H4 (cell line): ENCODE results near the gene TAPBP. TPM values are rescaled to one million over a fixed set of nuclear protein-coding genes. Genes with fewer than 3 reads are reported as not detected.
"Not testable (repeated sequence)": the region's sequence is repeated elsewhere in the genome, so short reads cannot be mapped to it uniquely, and the experiment has no call there.

ENCODE experiments used
- DNase-seq: peaks from one replicate; pipeline ENCODE4 v3.0.0-alpha.2; 2015; ENCODE audit warnings: low spot score
- total RNA-seq: library from RNA; depleted of rRNA; stranded (reverse); fragments of >200 nt; shearing (Covaris generic); gene quantifications from 2 replicates; pipeline ENCODE4 v1.2.3, GENCODE V29; 2014; rRNA removed

Gene TAPBP
- total RNA-seq: 56.5 and 69.8 TPM in 2 replicates

DNA sequence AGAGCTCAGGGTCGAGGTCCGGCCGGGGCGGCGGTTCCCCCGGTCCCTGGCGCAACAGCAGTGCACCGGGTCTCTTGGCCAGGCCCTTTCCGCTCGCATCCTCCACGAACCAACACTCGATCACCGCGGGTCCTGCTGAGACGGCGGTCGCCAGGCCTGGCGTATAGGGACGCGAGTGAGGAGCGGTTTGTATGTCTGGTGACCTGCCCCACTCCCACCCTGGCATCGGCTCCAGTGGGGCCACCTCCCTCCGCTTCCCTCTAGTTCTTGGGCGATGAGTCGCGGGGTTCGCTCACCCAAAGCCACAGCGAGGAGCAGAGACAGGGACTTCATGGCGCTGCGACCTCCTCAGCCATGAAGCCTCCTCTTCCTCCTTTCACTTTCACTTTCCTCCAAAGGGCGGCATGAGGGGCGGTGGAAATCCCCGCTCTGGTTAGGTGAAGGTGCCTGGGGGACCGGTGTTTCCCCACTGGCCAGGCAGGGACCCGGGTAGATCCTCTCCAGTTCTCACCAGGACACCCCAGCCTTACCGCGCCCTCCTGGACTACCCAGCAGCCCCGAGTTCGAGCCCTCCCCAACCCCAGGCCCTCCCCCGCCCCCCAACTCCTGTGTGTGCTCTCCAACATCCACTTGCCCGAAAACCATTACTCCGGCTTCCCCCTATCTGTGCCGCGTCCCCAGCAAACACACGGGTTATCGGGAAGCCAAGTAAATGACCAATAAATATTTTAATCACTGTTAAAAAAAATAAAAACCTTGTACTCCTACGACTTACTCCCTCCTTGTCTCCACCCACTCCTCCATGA, at the start of gene TAPBP:
TAPBP (minus strand) TSS at position 370 of the 806 bp plus-strand sequence; CDS start at position 333, 37 bp downstream.
- DNase-seq: peak; percentile 59

DNA sequence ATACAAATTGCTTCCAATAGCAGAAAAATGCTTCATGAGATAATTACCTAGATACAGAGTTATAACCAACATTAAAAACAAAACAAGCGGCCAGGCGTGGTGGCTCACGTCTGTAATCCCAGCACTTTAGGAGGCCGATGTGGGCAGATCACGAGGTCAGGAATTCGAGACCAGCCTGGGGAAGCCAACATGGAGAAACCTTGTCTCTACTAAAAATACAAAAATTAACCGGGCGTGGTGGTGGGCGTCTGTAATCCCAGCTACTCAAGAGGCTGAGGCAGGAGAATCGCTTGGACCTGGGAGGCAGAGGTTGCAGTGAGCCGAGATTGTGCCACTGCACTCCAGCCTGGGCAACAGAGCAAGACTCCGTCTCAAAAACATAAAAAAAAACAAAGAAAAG, 49.6 kb upstream of the TAPBP start:
- not testable (repeated sequence) for DNase-seq

DNA sequence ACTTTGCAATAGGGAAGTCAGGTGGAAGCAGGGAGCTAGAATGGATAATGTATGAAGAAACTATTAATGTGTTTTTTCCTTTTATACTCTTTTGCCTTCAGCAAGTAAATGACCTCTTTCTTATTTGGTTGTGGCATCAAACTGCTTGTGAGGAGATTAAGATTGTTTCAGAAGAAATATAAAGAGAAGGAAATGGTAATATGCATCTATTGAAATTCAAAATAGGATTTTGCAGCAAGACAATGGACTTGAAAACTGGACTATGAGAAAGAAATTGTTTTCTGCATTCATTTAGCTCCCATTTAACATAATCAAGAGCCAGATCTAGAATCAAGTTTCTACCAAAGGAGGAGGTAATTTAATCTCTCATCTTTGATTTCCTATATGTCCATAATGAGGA, 45.5 kb upstream of the TAPBP start:
- DNase-seq: no peak

DNA sequence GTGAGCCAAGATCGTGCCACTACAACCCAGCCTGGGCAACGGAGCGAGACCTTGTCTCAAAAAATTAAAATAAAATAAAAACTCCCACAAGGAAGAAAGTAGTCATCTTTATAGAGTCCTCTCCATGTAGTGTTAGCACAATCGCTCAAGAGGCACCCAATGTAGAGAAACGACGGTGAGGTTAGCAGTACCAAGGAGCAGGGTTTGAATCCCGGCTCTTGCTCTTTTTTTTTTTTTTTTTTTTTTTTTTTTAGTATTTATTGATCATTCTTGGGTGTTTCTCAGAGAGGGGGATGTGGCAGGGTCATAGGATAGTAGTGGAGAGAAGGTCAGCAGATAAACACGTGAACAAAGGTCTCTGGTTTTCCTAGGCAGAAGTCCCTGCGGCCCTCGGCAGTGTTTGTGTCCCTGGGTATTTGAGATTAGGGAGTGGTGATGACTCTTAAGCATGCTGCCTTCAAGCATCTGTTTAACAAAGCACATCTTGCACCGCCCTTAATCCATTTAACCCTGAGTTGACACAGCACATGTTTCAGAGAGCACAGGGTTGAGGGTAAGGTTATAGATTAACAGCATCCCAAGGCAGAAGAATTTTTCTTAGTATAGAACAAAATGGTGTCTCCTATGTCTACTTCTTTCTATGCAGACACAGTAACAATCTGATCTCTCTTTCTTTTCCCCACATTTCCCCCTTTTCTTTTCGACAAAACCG, 43.4 kb upstream of the TAPBP start:
- DNase-seq: not testable (repeated sequence)

DNA sequence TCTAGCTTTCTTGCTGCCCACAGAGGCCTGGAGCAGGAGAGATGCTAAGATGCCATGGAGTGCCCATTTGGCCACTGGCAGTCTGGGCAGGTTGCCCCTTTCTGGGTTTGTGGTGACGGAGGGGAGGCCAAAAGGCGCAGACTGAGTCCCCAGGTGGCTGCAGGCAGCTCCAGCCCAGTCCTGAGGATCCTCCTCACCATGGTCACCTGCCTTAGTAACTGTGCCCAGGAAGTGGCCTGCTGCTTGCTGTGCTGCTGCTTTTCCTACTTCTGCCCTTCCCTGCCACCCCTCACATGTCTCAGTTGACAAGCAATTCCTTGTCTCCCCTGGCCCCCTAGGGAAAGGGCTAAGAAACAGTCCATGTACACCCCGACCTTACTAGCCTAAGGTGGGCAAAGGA, 42.4 kb upstream of the TAPBP start:
- DNase-seq: no peak

DNA sequence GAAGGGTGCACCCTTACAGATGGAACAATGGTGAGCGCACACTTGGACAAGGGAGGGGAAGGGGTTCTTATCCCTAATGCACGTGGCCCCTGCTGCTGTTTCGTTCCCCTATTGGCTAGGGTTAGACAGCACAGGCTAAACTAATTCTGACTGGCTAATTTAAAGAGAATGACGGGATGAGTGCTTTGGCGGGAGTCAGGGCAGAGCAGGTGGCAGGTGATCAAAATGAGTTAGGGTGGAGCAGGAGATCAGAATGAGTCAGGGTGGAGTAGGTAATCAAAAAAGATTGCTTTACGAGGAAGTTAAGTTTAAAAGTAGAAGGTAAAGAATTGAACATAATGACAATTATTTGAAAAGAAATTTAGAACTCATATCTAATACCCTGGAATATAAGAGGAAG, 42.0 kb upstream of the TAPBP start:
- DNase-seq: not testable (repeated sequence)

DNA sequence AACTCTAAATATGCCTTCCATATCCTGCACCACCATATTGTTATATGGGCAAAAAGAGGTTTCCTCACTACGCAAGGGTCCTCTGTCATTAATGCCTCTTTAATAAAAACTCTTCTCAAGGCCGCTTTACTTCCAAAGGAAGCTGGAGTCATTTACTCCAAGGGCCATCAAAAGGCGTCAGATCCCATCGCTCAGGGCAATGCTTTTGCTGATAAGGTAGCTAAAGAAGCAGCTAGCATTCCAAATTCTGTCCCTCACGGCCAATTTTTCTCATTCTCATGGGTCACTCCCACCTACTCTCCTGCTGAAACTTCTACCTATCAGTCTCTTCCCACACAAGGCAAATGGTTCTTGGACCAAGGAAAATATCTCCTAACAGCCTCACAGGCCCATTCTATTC, 33.9 kb upstream of the TAPBP start:
- no peak for DNase-seq

DNA sequence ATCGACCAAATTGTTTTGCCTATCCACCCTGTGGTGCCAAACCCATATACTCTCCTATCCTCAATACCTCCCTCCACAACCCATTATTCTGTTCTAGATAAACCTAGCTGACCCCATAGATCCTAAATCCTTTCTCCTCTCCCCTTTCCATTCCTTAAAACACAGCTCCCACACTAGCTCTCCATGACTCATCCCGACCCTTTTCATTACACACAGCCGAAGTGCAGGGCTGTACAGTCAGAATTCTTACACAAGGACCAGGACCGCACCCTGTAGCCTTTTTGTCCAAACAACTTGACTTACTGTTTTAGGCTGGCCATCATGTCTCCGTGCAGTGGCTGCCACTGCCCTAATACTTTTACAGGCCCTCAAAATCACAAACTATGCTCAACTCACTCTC, 33.1 kb upstream of the TAPBP start:
- DNase-seq: not testable (repeated sequence)

DNA sequence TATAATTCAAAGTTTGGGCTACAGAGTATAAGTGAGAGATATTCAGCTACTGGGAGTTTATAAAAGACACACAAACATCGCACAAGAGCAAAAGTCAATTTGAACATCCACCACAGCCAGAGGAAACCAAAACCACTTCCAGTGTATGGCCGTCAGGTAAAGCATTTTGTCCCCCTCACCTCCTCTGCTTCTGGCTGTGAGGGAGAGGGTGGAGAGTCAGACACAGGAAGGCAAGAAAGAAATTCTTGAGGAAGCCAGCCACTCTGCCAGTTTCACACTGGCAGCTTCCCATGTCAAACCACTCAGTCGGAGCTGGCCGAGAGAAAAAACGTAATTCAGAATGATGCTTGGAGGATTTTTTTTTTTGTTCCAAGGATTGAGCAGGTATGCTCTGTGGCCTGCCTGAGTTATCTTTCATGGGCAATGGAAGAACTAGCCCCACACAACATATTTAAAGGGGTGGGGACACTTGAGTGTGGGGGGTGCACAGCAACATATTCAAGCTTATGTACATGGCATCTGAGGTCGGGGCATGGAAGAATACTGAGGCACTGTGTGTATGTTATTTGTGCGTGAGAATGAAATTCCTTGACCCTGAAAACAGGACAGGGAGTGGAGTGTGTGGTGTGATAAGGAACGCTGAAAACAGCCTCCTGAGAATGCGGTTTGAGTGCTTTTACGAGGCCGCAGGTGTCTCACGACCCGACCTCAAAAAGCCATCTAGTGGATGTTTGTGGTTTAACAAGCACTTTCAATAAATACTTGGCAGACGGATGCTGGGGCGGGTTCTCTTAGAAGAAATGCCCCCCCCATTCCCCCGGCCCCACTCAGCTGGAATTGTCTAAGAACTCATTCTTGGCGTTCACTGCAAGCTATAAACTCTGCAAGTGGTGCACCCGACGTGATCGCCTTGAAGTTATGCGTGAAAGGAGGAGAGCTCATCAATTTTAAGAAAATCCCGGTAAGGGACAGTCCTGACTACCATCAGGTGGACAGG, 31.1 kb upstream of the TAPBP start:
- peak; percentile 86 for DNase-seq

DNA sequence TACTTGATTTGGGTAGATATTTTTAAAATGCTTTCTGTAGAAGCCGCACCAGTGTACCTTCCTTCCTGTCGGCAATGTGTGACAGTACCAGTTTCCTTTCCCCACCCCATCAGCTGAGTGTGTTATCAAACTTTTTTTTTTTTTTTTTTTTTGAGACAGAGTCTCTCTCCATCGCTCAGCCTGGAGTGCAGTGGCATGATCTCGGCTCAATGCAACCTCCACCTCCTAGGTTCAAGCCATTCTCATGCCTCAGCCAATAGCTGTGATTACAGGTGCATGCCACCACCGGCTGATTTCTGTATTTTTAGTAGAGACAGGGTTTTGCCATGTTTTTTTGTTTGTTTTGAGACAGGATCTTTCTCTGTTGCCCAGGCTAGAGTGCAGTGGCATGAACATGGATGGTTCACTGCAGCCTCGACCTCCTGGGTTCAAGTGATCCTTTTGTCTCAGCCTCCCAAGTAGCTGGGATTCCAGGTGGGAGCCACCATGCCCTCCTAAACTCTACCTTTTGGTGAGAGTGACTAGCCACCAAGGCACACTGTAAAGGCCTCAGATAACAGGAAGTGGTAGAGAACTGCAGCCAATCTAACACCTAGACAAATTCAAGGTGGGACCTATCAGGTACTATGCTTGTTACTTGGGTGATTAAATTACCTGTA, 30.2 kb upstream of the TAPBP start:
- DNase-seq: no peak

DNA sequence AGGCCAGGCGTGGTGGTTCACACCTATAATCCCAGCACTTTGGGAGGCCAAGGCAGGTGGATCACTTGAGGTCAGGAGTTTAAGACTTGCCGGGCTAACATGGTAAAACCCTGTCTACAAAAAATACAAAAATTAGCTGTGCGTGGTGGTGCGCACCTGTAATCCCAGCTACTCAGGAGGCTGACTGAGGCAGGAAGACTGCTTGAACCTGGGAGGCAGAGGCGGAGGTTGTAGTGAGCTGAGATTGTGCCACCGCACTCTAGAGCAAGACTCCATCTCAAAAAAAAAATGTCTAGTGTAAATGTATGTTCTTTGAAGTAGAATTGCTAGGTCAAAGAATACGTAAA, 29.7 kb upstream of the TAPBP start:
- not testable (repeated sequence) for DNase-seq

DNA sequence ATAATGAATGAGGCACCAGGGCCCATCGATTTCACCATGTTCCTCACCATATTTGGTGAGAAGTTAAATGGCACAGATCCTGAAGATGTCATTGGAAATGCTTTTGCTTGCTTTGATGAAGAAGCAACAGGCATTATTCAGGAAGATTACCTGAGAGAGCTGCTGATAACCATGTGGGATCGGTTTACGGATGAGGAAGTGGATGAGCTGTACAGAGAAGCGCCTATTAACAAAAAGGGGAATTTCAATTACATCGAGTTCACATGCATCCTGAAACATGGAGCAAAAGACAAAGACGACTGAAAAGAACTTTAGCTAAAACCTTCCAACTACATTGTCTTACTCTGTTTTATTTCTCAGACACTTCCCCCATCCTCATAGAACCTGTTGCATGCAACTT, 25.3 kb upstream of the TAPBP start:
- DNase-seq: no peak

DNA sequence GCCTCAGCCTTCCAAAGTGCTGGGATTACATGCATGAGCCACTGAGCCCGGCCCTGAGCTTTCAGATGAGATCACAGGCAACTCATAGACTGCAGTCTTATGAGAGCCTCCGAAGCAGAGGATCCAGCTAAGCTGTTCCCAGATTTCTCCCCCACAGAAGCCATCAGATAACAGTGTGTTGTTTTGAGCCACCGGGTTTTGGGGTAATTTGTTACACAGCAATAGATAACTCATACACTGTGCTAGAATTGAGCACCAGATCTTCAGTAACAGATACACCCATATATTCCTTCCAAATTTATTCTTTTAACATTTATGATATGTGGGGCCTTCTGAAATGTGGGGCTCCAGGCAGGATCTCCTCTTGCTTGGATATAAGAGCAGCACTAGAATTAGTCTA, 22.6 kb upstream of the TAPBP start:
- DNase-seq: no peak

DNA sequence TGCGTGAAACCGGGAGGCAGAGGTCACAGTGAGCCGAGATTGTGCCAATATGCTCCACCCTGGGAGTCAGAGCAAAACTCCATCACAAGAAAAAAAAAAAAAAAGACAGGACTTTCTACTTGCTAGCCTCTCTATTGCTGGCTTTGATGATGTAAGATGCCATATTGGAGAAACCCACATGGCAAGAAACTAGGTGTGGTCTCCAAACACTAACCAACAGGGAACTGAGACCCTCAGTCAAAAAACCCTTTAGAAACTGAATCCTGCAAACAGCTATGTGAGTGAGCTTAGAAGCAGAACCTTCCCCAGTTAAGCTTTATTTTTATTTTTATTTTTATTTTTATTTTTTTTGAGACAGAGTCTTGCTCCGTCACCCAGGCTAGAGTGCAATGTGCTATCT, 22.0 kb upstream of the TAPBP start:
- no peak for DNase-seq

DNA sequence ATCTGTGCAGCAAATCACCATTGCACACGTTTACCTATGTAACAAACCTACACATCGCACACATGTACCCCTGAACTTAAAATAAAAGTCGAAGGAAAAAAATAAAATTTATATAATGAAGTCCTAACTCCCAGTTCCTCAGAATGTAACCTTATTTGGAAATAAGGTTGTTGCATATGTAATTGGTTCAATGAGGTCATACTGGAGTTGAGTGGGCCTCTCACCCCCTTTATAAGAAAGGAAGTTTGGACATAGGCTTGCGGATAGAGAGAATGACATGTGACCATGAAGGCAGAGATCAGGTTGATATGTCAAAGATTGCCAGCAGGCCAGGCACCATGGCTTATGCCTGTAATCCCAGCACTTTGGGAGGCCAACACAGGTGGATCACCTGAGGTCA, 19.8 kb upstream of the TAPBP start:
- no peak for DNase-seq

DNA sequence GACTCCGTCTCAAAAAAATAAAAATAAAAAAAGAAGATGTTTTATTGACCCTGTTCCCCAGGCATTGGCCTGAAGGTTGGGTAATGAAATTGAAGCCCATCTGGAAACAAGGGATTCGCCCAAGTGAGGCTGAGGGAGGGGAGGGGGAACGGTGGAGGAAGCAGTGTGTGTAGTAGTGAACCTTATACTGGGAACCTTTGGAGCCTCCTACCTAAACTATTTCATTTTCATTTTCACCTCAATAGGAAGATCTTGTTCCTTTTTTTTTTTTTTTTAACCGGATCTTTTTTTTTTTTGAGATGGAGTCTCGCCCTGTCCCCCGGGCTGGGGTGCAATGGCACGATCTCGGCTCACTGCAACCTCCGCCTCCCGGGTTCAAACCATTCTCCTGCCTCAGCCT, 16.9 kb upstream of the TAPBP start:
- DNase-seq: no peak

DNA sequence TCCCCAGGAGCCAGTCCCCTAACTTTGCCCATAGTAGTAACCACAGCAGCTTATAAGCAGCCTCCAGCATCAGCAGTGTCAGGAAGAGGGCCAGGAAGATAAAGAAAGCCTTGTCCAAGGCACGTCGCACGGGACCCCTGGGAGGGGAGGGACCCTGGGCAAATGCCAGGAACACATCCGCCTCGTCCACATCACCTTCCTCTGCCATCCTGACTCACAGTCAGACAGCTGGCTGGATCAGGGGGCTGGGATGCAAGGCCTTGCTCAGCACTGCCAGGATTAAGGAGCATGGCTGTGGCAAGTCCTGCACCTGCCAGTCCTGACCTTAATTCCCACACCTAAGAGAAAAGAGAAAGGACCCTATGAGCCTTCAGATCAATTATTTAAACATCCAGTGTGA, 15.2 kb upstream of the TAPBP start:
- no peak for DNase-seq

DNA sequence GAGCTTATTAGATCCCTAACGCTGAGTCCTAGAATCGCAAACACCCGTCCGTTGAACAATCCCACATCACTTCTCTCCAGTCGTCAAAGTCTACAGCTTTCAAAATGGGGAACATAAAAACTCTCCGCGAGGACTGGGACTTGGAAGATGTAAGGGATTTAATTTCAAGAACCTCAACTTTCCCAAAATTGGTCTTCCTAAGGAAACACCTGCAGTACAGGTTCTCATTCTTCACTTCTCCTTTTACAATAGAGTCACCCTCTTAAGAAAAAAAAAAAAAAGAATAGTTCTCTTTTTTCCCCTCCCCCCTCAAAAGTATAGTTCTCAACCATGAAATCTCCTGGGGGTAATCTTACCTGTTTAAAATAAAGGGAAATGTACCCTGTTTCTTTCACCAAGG, 10.2 kb upstream of the TAPBP start:
- DNase-seq: no peak

DNA sequence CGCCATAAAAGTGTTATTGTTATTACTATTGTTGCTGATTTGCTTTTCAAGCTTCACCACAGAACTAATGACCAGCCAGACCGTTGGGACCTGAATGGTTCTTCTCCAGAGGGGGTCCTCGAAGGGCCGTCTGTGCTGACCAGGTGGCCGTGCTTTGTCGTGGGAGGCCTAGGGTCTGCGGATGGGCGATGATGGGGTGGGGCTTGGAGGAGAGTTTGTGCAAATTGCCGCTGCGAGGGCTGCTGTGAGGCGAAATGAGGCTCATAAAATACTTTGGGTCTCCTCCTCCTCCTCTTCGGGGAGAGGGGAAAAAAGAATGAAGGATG, 9.7 kb upstream of the TAPBP start:
- no peak for DNase-seq

DNA sequence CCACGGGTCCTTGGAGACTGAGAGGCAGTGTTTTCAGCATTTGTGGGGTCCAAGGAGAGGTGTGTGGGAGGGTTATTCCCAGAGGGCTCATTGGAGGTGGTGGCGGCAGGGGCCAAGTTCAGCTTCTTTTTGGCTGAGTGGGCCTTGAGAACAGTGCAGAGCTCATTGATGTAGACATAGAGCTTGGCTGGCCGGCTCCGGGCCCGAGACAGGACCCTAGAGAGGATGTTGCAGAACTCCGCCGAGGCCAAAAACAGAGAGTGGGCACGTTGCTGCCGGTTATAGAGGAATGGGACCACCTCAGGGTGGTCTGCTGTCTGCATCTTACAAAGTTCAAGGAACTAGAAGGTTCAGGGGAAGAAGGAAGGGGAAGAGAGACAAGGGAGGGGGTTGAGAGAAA, 7.3 kb upstream of the TAPBP start:
- no peak for DNase-seq

DNA sequence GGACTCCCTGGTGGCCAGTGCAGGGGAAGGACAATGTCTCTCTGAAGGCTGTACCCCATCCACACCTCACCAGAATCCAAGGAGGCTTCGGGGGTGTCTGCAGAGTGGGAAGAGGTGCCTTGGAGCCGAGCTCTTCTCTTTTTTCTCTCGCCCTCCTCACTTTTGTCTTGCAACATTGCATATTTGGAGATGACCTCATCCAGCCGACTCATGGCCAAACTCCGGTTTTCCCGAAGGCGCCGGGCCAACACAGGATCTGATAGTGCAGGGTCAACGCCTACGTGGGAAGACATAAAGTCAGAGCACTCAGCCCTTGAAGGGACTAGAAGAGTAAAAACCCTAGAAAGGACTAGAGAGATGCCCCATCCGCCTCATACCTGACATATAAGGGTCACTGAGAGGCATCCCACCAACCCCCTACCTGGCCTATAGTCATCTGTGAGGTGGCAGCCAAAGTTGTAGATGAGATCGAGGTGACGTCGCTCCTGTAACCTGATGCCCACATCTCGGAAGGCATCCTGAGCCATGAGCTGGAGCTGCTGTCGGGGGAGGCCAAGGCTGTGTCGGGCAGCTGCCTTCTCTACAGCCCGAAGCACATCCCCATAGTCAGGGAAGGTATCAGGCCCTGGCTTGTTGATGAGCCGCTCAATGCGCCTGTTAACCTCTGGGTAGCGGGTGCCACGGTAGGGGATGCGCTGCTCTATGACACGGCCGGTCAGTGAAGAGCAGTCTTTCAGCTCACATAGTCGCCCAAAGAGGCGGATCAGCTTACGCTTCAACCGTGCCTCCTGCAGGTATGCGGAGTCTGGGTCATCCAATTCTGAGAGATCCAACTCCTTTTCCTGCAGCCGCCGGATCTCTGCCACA, 6.7 kb upstream of the TAPBP start:
- peak; percentile 50 for DNase-seq
